Panc1 (cell line): ENCODE measurements around the gene MARK3. TPM values are rescaled to one million over a fixed set of nuclear protein-coding genes. Genes with fewer than 3 reads are reported as not detected.

Experiments
- ATAC-seq: fragments of 200-7000 bp; cut with Tn5 transposase; 2 replicates; pipeline ENCODE4 v1.9.1; 2020; ENCODE audit warnings: mild to moderate bottlenecking, moderate library complexity
- BruUV-seq: library from RNA; stranded (reverse); fragments of 400-500 nt; replicated peaks from 2 replicates; lab custom pipeline; 2021; lab: Mats Ljungman, UMichigan
- CTCF ChIA-PET: fragments of 300-600 bp; sonication (Branson Sonifier 250); formaldehyde crosslinking; loops from one replicate; lab custom pipeline; 2022; ENCODE audit warnings: antibody characterized with exemption; lab: Charles Lee
- POLR2A ChIA-PET: fragments of 300-600 bp; sonication (Branson Sonifier 250); formaldehyde crosslinking; loops from one replicate; lab custom pipeline; 2022; ENCODE audit warnings: antibody characterized with exemption; lab: Charles Lee
- DNase-seq: peaks from one replicate; pipeline ENCODE4 v3.0.0-alpha.2; 2010; ENCODE audit warnings: low read depth, low spot score
- H3K27ac ChIP-seq: 2 replicates; pipeline ENCODE4 v1.5.1; 2011; ENCODE audit warnings: mild to moderate bottlenecking, low read length, inconsistent platforms
- H3K27me3 ChIP-seq: fragments of 200-500 bp; sonication (Bioruptor generic); 2 replicates; pipeline ENCODE4 v1.6.0; 2014; ENCODE audit warnings: low read length, inconsistent platforms; ENCODE audit not compliant: control insufficient read depth, insufficient read depth
- H3K36me3 ChIP-seq: fragments of 200-500 bp; sonication (Bioruptor generic); 2 replicates; pipeline ENCODE4 v1.5.1; 2014; ENCODE audit warnings: inconsistent platforms, mild to moderate bottlenecking, low read length, moderate library complexity; ENCODE audit not compliant: control insufficient read depth, insufficient read depth
- H3K4me1 ChIP-seq: 2 replicates; pipeline ENCODE4 v1.5.1; 2011; ENCODE audit warnings: inconsistent platforms, mild to moderate bottlenecking, low read length, moderate library complexity; ENCODE audit not compliant: control insufficient read depth, insufficient read depth
- H3K4me3 ChIP-seq, 2 experiments: 2 replicates each; pipeline ENCODE4 v1.5.1; 2011 to 2012; ENCODE audit warnings: low read depth in 2 of 2, low read length in 2 of 2, mild to moderate bottlenecking in 2 of 2, inconsistent platforms in 1 of 2, moderate library complexity in 1 of 2
- H3K9me3 ChIP-seq: fragments of 200-500 bp; sonication (Bioruptor generic); 2 replicates; pipeline ENCODE4 v1.5.1; 2014; ENCODE audit warnings: low read depth, mild to moderate bottlenecking, inconsistent platforms, low read length, moderate library complexity; ENCODE audit not compliant: control insufficient read depth, insufficient read depth
- POLR2AphosphoS5 ChIP-seq: IDR thresholded peaks from 2 replicates; pipeline ENCODE4 v1.6.1; 2012; ENCODE audit warnings: mild to moderate bottlenecking, low read depth, low read length, moderate library complexity
- REST ChIP-seq, 2 experiments: IDR thresholded peaks; 2 replicates each; pipeline ENCODE4 v1.6.1; 2011 to 2012; ENCODE audit warnings: low read depth in 2 of 2, control low read depth in 1 of 2, low read length in 1 of 2, mild to moderate bottlenecking in 1 of 2, moderate library complexity in 1 of 2; ENCODE audit not compliant: insufficient read depth in 1 of 2
- SIN3A ChIP-seq: IDR thresholded peaks from 2 replicates; pipeline ENCODE4 v1.6.1; 2012; ENCODE audit warnings: low read depth, mild to moderate bottlenecking, low read length, moderate library complexity, borderline replicate concordance; ENCODE audit not compliant: insufficient read depth
- TCF7L2 ChIP-seq: IDR thresholded peaks from 2 replicates; pipeline ENCODE4 v1.6.1; 2011; ENCODE audit warnings: mild to moderate bottlenecking, low read depth, low read length, inconsistent platforms
- in situ Hi-C: cut with HindIII; loops from 2 replicates; pipeline ENCODE4 v1.10.0; 2016; ENCODE audit warnings: low sequenced_read_pairs, low pct_unique_long_range_greater_than_20kb
- intact Hi-C: fragments of 100-400 bp; cut with micrococcal nuclease; formaldehyde crosslinking; loops from one replicate; pipeline ENCODE4 v1.10.0; 2022; ENCODE audit not compliant: unreplicated experiment
- total RNA-seq: library from RNA; stranded (reverse); gene quantifications from one replicate; pipeline ENCODE4 v1.2.1, GENCODE V29; 2021; ENCODE audit not compliant: unreplicated experiment
- TF ChIP-seq, protein P1 (sequence below): fragments of 450-650 bp; IDR thresholded peaks from 2 replicates; pipeline ENCODE4 v1.5.1; 2017; ENCODE audit warnings: mild to moderate bottlenecking

Gene MARK3
- total RNA-seq, 1 experiment from 2014 or later: 56.1 TPM

DNA sequence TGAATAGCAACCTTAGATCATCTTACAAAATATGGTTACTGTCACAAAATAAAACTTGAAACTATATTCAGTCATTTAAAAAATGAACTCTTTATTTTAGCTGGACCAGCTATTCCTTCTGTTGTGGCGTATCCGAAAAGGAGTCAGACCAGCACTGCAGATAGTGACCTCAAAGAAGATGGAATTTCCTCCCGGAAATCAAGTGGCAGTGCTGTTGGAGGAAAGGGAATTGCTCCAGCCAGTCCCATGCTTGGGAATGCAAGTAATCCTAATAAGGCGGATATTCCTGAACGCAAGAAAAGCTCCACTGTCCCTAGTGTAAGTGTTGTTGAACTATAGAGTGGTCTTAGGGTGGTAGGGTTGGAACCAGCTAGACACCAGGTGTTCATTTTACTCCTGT, 89.7 kb downstream of the MARK3 start:
- DNase-seq (no peak), ATAC-seq (no peak)
- in situ Hi-C loops (no loop called here), intact Hi-C loops (no loop called here)
- no TSS peak for BruUV-seq
- ChIA-PET CTCF (no interaction called here), POLR2A (no interaction called here)
- TF ChIP-seq REST (IDR thresholded peaks at IDR 0.05; ENCODE audit: insufficient read depth in 1 of 2, low read depth in 2 of 2, low read length in 1 of 2): no peak
- TF ChIP-seq, protein P1, sequence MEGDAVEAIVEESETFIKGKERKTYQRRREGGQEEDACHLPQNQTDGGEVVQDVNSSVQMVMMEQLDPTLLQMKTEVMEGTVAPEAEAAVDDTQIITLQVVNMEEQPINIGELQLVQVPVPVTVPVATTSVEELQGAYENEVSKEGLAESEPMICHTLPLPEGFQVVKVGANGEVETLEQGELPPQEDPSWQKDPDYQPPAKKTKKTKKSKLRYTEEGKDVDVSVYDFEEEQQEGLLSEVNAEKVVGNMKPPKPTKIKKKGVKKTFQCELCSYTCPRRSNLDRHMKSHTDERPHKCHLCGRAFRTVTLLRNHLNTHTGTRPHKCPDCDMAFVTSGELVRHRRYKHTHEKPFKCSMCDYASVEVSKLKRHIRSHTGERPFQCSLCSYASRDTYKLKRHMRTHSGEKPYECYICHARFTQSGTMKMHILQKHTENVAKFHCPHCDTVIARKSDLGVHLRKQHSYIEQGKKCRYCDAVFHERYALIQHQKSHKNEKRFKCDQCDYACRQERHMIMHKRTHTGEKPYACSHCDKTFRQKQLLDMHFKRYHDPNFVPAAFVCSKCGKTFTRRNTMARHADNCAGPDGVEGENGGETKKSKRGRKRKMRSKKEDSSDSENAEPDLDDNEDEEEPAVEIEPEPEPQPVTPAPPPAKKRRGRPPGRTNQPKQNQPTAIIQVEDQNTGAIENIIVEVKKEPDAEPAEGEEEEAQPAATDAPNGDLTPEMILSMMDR: no peak
- TF ChIP-seq SIN3A: no peak
- no peak for TF ChIP-seq POLR2AphosphoS5
- no peak for TF ChIP-seq TCF7L2
- H3K4me3 ChIP-seq: no peak overlapping the region
- H3K4me1 ChIP-seq: no peaks in the 10 kb centered on the region
- H3K9me3 ChIP-seq: no peaks in the 10 kb centered on the region
- H3K27me3 ChIP-seq: no peaks in the 10 kb centered on the region
- H3K36me3 ChIP-seq: peaks cover 3% of the 10 kb centered on the region; the same call in 1 of the 2 replicates
- H3K27ac ChIP-seq: no peak overlapping the region

GRCh38 chr14:103476065-103476464, 90.8 kb downstream of the MARK3 start:
- intact Hi-C loops: no loop called here
- no peaks in the 10 kb centered on the region for H3K4me1 ChIP-seq
- no peak for DNase-seq
- H3K27me3 ChIP-seq: no peaks in the 10 kb centered on the region
- in situ Hi-C loops: no loop called here
- no peaks in the 10 kb centered on the region for H3K9me3 ChIP-seq
- H3K36me3 ChIP-seq: peaks cover 8% of the 10 kb centered on the region; the same call in 1 of the 2 replicates
- POLR2A ChIA-PET: no interaction called here
- no peak overlapping the region for H3K4me3 ChIP-seq
- H3K27ac ChIP-seq: no peak overlapping the region
- CTCF ChIA-PET: no interaction called here
- BruUV-seq: no TSS peak
- TF ChIP-seq POLR2AphosphoS5 (no peak), TCF7L2 (no peak), SIN3A (no peak), REST (IDR thresholded peaks at IDR 0.05; ENCODE audit: insufficient read depth in 1 of 2, low read depth in 2 of 2, low read length in 1 of 2) (no peak)
- TF ChIP-seq, protein P1: no peak
- ATAC-seq: no peak
